Nephron progenitor cell (in vitro differentiated cells): ENCODE data around the gene DNAJB6.

Experiments
- DNase-seq: peaks from one replicate; pipeline ENCODE4 v3.0.0; 2021
- H3K27ac Mint-ChIP-seq: 2 replicates; pipeline ENCODE4 v1.8.0; 2021; ENCODE audit warnings: mild to moderate bottlenecking, moderate library complexity, mixed read lengths
- H3K27me3 Mint-ChIP-seq: 2 replicates; pipeline ENCODE4 v1.8.0; 2021; ENCODE audit warnings: mild to moderate bottlenecking, low read depth, mixed read lengths; ENCODE audit not compliant: poor library complexity
- H3K36me3 Mint-ChIP-seq: 2 replicates; pipeline ENCODE4 v1.8.0; 2021; ENCODE audit warnings: low read depth, mixed read lengths
- H3K4me1 Mint-ChIP-seq: 2 replicates; pipeline ENCODE4 v1.8.0; 2021; ENCODE audit warnings: mixed read lengths
- H3K4me3 Mint-ChIP-seq: 2 replicates; pipeline ENCODE4 v1.8.0; 2021; ENCODE audit warnings: mild to moderate bottlenecking, moderate library complexity, mixed read lengths
- H3K9me3 Mint-ChIP-seq: 2 replicates; pipeline ENCODE4 v1.8.0; 2021; ENCODE audit warnings: mild to moderate bottlenecking, moderate library complexity, mixed read lengths
- TF ChIP-seq, protein P1 (sequence below): fragments of 200-600 bp; sonication (generic); IDR thresholded peaks from 2 replicates; pipeline ENCODE4 v1.5.0; 2021; ENCODE audit warnings: antibody characterized with exemption

DNAJB6 gene

DNA sequence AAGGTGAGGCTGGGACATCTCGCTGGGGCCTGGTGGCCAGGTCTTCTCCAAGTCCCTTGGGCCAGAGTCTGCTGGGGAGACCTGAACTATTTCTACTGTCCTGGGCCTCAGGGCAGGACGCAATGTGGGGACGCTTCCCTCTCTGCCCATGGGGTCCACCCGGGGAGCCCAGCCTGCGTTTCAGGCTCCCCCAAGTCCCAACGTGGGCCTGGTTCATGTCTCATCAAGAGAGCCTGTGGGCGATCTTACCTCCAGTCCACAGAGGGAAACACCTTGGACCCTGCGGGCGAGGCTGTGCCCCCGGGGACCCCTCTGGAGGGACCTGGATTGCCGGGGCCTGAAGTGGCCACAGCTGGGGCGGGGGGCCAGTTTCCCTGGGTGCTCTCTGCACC, 91.7 kb downstream of the DNAJB6 start:
- no peak for DNase-seq
- H3K9me3 Mint-ChIP-seq: no peaks in the 10 kb centered on the region
- H3K27ac Mint-ChIP-seq: no peak overlapping the region
- no peak overlapping the region for H3K4me3 Mint-ChIP-seq
- no peaks in the 10 kb centered on the region for H3K36me3 Mint-ChIP-seq
- H3K27me3 Mint-ChIP-seq: peaks cover 13% of the 10 kb centered on the region
- peaks cover 16% of the 10 kb centered on the region for H3K4me1 Mint-ChIP-seq
- TF ChIP-seq, protein P1, sequence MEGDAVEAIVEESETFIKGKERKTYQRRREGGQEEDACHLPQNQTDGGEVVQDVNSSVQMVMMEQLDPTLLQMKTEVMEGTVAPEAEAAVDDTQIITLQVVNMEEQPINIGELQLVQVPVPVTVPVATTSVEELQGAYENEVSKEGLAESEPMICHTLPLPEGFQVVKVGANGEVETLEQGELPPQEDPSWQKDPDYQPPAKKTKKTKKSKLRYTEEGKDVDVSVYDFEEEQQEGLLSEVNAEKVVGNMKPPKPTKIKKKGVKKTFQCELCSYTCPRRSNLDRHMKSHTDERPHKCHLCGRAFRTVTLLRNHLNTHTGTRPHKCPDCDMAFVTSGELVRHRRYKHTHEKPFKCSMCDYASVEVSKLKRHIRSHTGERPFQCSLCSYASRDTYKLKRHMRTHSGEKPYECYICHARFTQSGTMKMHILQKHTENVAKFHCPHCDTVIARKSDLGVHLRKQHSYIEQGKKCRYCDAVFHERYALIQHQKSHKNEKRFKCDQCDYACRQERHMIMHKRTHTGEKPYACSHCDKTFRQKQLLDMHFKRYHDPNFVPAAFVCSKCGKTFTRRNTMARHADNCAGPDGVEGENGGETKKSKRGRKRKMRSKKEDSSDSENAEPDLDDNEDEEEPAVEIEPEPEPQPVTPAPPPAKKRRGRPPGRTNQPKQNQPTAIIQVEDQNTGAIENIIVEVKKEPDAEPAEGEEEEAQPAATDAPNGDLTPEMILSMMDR: no peak

GRCh38 chr7:157429001-157429679, 92.3 kb downstream of the DNAJB6 start:
- TF ChIP-seq, protein P1: no peak
- H3K27ac Mint-ChIP-seq: peak overlapping the region; percentile 32
- DNase-seq: no peak

DNA sequence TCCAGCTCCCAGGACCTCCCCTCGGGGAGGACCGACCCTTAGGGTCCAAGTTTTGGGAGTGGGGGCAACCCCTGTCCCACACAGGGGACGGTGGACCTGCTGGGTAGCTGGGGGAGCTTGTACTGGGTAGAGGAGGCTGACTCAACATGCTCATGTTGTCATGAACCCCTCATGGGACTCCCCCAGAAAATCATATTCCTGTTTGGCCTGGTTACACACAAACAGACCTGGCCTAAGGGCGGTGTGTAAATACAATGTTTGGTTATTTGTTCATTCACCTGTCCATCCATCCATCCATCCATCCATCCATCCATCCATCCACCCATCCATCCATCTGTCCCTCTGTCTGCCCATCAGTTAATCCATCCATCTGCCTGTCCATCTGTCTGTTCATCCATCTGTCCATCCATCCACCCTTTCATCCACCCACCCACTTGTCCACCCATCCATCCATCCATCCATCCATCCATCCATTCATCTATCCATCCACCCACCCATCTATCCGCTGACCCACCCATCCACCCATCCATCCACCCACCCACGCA, 92.9 kb downstream of the DNAJB6 start:
- Mint-ChIP-seq H3K4me1 (peaks cover 17% of the 10 kb centered on the region), H3K4me3 (no peak overlapping the region), H3K36me3 (no peaks in the 10 kb centered on the region), H3K9me3 (no peaks in the 10 kb centered on the region), H3K27me3 (peaks cover 17% of the 10 kb centered on the region), H3K27ac (no peak overlapping the region)
- TF ChIP-seq, protein P1: no peak
- no peak for DNase-seq

More at GRCh38 chr7:157429001-157429679, 92.3 kb downstream of the DNAJB6 start:
- Mint-ChIP-seq H3K4me1 (peaks cover 17% of the 10 kb centered on the region), H3K4me3 (no peak overlapping the region), H3K9me3 (no peaks in the 10 kb centered on the region), H3K36me3 (no peaks in the 10 kb centered on the region), H3K27me3 (peaks cover 13% of the 10 kb centered on the region)

DNA sequence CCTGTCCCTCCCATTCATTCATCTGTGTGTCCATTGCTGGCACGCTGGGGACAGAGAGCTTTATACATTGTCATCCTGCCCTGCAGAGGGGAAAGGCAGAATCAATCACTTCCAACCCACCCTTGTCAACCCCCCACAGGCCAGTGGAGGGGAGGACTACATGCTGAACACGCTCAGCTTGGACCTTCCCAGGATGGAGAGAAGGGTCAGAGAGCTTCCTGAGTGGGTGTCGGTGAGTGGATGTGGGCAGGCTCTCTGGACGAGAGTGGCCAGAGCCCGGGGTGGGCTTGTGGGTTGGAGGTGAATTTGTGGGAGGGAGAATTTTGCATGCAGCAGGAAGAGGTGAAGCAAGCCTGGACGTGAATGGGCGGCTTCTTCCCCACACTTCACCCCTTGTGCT, 93.9 kb downstream of the DNAJB6 start:
- no peak for DNase-seq
- no peak overlapping the region for H3K27ac Mint-ChIP-seq
- no peak overlapping the region for H3K4me3 Mint-ChIP-seq
- H3K36me3 Mint-ChIP-seq: no peaks in the 10 kb centered on the region
- TF ChIP-seq, protein P1: no peak
- no peaks in the 10 kb centered on the region for H3K9me3 Mint-ChIP-seq
- H3K27me3 Mint-ChIP-seq: peaks cover 19% of the 10 kb centered on the region
- peaks cover 17% of the 10 kb centered on the region for H3K4me1 Mint-ChIP-seq

DNA sequence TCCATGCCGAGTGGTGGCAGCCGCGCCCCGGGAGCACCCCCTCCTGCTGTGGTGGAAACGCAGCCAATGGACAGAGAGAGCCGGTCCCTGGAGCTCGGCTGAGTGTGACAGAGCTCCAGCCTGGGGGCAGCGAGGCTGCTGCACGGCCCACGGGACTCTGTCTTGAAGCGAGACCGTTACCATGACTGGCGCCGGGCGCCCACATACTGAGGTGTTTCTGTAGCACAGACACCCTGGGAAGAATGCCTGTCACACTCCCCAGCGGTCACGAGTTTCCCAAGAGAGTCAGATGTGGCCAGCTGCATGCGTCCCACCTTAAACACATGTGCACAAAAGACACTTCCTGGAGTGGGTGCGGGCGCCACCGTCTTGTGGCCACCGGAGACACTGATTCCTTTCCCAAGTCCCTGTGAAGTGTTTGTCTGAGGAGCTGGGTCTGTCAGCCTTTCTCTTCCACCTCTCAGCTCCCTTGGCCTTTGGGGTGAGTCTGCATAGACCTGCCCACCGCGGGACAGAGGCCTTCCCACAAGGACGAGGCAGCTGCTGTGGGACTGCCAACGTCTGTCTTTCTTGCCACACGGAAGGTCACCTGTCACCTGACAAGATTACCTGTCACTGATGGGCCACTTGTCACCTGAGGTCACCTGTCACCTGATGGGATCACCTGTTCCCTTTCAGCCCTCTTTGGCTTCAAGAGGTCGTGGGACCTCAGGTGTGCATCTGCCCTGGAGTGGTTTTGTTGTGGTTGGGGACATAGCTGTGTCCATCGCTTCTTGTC, 94.6 kb downstream of the DNAJB6 start:
- Mint-ChIP-seq H3K9me3 (no peaks in the 10 kb centered on the region), H3K4me3 (no peak overlapping the region)
- no peak for DNase-seq

More for the DNA sequence above, 94.6 kb downstream of the DNAJB6 start:
- TF ChIP-seq, protein P1: no peak
- Mint-ChIP-seq H3K36me3 (no peaks in the 10 kb centered on the region), H3K27ac (no peak overlapping the region), H3K27me3 (peaks cover 23% of the 10 kb centered on the region), H3K4me1 (peaks cover 17% of the 10 kb centered on the region)
